Right lobe of liver (tissue), 6 donors: Measurements from ENCODE around the gene HHAT. TPM values are rescaled to one million over a fixed set of nuclear protein-coding genes. Genes with fewer than 3 reads are reported as not detected.
A peak's percentile ranks its signal among the peaks of the same experiment; 100 is the strongest.

ENCODE experiments used
- ATAC-seq, 4 donors: fragments of 200-7000 bp; cut with Tn5 transposase; one replicate each; pipeline ENCODE4 v1.9.1; 2020; ENCODE audit warnings: mild to moderate bottlenecking in 4 of 4, moderate library complexity in 4 of 4
- DNase-seq, 3 donors: peaks; one replicate each; pipeline ENCODE4 v3.0.0-alpha.2; 2020
- H3K27ac ChIP-seq, 3 donors: fragments of 200-600 bp; one replicate each; pipeline ENCODE4 v1.8.0; 2022
- H3K27me3 ChIP-seq, 2 donors: fragments of 200-600 bp; one replicate each; pipeline ENCODE4 v1.8.0; 2022
- H3K36me3 ChIP-seq, 4 donors: fragments of 200-600 bp; sonication (generic) in 1 of 4; one replicate each; pipeline versions ENCODE4 v1.5.1 to v1.8.0; 2017 to 2022; ENCODE audit warnings: control low read depth in 1 of 4
- H3K4me1 ChIP-seq, 4 donors: fragments of 200-600 bp; sonication (generic) in 1 of 4; one replicate each; pipeline versions ENCODE4 v1.5.1 to v1.8.0; 2017 to 2022; ENCODE audit warnings: control low read depth in 1 of 4
- H3K4me3 ChIP-seq, 3 donors: fragments of 200-600 bp; one replicate each; pipeline ENCODE4 v1.8.0; 2022
- H3K9me3 ChIP-seq, 4 donors: fragments of 200-600 bp; sonication (generic) in 1 of 4; one replicate each; pipeline versions ENCODE4 v1.5.1 to v1.8.0; 2017 to 2022; ENCODE audit warnings: control low read depth in 1 of 4
- POLR2A ChIP-seq: fragments of 450-650 bp; IDR thresholded peaks from one replicate; pipeline ENCODE4 v1.6.1; 2017; ENCODE audit warnings: antibody characterized with exemption, mild to moderate bottlenecking
- WGBS: methylation state at CpG from one replicate; pipeline ENCODE4 v1.1.6; 2018; ENCODE audit warnings: low coverage, low lambda C conversion rate; ENCODE audit not compliant: insufficient coverage; ENCODE audit errors: missing lambda C conversion rate; 5-methylcytosine and 5-hydroxymethylcytosine counted together
- intact Hi-C, 2 donors: fragments of 100-400 bp; cut with DNase I; formaldehyde crosslinking; loops; one replicate each; pipeline versions ENCODE4 v1.11.2 to v1.14.1; 2022
- small RNA-seq, 2 experiments: library from RNA; depleted of rRNA; stranded (forward); fragments of <200 nt; gene quantifications; one replicate each; pipeline ENCODE3, GENCODE V24; 2016
- total RNA-seq, 6 experiments: library from RNA; depleted of rRNA in 2 of 6; stranded (reverse); fragments of >200 nt in 2 of 6; fragmentation: NEBNext Ultra II Directional in 3 of 6; extraction: Animal tissue kit (Norgen Biotek cat#: 25700) in 3 of 6; gene quantifications; one replicate each; pipeline versions ENCODE4 v1.1.0 to v1.2.4, GENCODE V29; 2016 to 2023
- TF ChIP-seq, protein P1 (sequence below), 4 donors: fragments of 200-600 bp in 3 of 4; fragments of 450-650 bp in 1 of 4; IDR thresholded peaks; one replicate each; pipeline versions ENCODE4 v1.5.1 to v1.8.0; 2016 to 2022; ENCODE audit warnings: antibody characterized with exemption in 4 of 4, mild to moderate bottlenecking in 2 of 4
- donor health status: DM: no; HTN: yes; CAD: no.
- donor health status: DM: no; HTN: no; CAD: no.
- donor health status: DM: no; HTN: no; CAD: no.
- donor health status: DM: no; HTN: yes; CAD: no.
- donor health status: DM: no; HTN: yes; CAD: no.

HHAT gene
- total RNA-seq, 6 experiments from 2014 or later, result 2.2 to 4.1 (median 2.7) TPM

DNA sequence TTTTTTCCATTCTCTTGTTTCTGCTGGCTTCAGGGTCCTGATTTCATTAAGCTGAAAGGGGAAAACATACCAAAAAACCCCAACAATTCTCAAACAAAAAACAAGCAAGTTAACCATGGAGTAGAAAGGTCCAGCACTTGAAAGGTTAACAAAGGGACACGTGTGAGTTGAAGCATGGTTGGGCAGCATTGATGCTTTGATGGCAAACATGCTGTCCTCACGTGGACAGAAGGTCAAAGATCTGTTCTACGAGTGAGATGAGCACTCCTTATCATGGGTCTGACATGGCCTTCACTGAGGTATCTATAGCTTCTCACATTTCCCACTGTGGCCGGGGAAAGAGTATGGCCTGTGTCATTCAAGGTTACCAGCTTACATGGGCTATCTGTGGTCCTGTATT is 394.9 kb downstream of the HHAT start:
- intact Hi-C loops, result no loop called here
- Histone ChIP-seq H3K27me3 (no peaks in the 10 kb centered on the region), H3K27ac (no peak overlapping the region), H3K4me3 (no peak overlapping the region), H3K9me3 (no peaks in the 10 kb centered on the region), H3K36me3 (no peaks in the 10 kb centered on the region), H3K4me1 (no peaks in the 10 kb centered on the region)
- TF ChIP-seq, protein P1, sequence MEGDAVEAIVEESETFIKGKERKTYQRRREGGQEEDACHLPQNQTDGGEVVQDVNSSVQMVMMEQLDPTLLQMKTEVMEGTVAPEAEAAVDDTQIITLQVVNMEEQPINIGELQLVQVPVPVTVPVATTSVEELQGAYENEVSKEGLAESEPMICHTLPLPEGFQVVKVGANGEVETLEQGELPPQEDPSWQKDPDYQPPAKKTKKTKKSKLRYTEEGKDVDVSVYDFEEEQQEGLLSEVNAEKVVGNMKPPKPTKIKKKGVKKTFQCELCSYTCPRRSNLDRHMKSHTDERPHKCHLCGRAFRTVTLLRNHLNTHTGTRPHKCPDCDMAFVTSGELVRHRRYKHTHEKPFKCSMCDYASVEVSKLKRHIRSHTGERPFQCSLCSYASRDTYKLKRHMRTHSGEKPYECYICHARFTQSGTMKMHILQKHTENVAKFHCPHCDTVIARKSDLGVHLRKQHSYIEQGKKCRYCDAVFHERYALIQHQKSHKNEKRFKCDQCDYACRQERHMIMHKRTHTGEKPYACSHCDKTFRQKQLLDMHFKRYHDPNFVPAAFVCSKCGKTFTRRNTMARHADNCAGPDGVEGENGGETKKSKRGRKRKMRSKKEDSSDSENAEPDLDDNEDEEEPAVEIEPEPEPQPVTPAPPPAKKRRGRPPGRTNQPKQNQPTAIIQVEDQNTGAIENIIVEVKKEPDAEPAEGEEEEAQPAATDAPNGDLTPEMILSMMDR (IDR thresholded peaks at IDR 0.05), result no peak
- TF ChIP-seq POLR2A, result no peak
- DNase-seq (no peak), ATAC-seq (peak in 1 of 4 donors; percentile 18)
- 13% methylated on average over 4 of the region's 4 CpGs for WGBS

DNA sequence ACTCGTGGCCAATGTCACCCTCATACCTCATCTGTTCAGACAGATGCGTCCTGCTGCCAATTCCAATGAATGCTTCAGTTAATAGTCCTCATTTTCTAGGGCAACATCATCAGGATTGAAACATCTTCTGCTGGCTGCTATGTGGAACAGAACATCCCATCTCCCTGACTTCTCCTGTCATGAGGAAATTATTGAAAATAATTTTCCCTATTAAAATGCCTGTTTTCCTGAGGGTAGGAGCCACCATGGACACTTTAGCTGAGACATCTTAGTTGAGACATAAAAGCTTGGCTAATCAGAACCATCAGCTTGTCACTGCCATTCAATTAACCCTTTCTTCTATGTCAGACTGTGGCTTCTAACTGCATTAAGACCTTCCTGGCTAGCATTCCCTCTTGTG is 396.1 kb downstream of the HHAT start:
- no peak for ATAC-seq
- intact Hi-C loops, result no loop called here
- TF ChIP-seq, protein P1 (IDR thresholded peaks at IDR 0.05), result no peak
- TF ChIP-seq POLR2A, result no peak
- Histone ChIP-seq H3K36me3 (no peaks in the 10 kb centered on the region), H3K27me3 (no peaks in the 10 kb centered on the region), H3K4me1 (peaks cover 0 to 5% (median 0%) of the 10 kb centered on the region in 4 donors), H3K9me3 (no peaks in the 10 kb centered on the region), H3K4me3 (no peak overlapping the region), H3K27ac (no peak overlapping the region)
- no peak for DNase-seq
- WGBS, result 71% methylated on average over 1 of the region's 2 CpGs

Small RNA genes within 50 kb of the gene (small RNA-seq; reads per million reads assigned to genes)
- 1.3 to 3.0 reads per million in 2 experiments for gene RNU5A-8P

Other genes starting within 250 kb of the HHAT start
- gene SERTAD4, start 96.1 kb upstream of the HHAT start, total RNA-seq, result not detected